GM03348 (cell line): ENCODE results near the gene ZMYND8.
"Not testable (repeated sequence)": the region's sequence is repeated elsewhere in the genome, so short reads cannot be mapped to it uniquely, and the experiment has no call there.

Experiments
- DNase-seq: peaks from one replicate; pipeline ENCODE4 v3.0.0; 2012; ENCODE audit warnings: low spot score

The ZMYND8 gene

GRCh38 chr20:47285189-47285588, 71.3 kb downstream of the ZMYND8 start:
- no peak for DNase-seq

- no peak for DNase-seq
Observed at GRCh38 chr20:47284373-47284772, 72.1 kb downstream of the ZMYND8 start.

GRCh38 chr20:47283411-47283810, 73.1 kb downstream of the ZMYND8 start:
- DNase-seq = no peak

- no peak for DNase-seq
Observed at GRCh38 chr20:47282864-47283263, 73.6 kb downstream of the ZMYND8 start.

GRCh38 chr20:47281376-47281775, 75.1 kb downstream of the ZMYND8 start:
- no peak for DNase-seq

- no peak for DNase-seq
Observed at GRCh38 chr20:47280668-47281067, 75.8 kb downstream of the ZMYND8 start.

GRCh38 chr20:47280228-47280627, 76.3 kb downstream of the ZMYND8 start:
- no peak for DNase-seq

GRCh38 chr20:47278907-47279348, 77.6 kb downstream of the ZMYND8 start:
- no peak for DNase-seq

- not testable (repeated sequence) for DNase-seq
Observed at GRCh38 chr20:47277535-47277872, 79.0 kb downstream of the ZMYND8 start.

- DNase-seq = peak; percentile 56
Observed at GRCh38 chr20:47276851-47277534, 79.5 kb downstream of the ZMYND8 start.

- no peak for DNase-seq
Observed at GRCh38 chr20:47276251-47276650, 80.2 kb downstream of the ZMYND8 start.

- DNase-seq = no peak
Observed at GRCh38 chr20:47275548-47275947, 81.0 kb downstream of the ZMYND8 start.

GRCh38 chr20:47274401-47275108, 81.9 kb downstream of the ZMYND8 start:
- DNase-seq = peak; percentile 91

- DNase-seq = no peak
Observed at GRCh38 chr20:47273591-47274235, 82.8 kb downstream of the ZMYND8 start.

- peak; percentile 77 for DNase-seq
Observed at GRCh38 chr20:47272893-47273590, 83.5 kb downstream of the ZMYND8 start.

GRCh38 chr20:47271046-47271615, 85.4 kb downstream of the ZMYND8 start:
- DNase-seq = no peak

GRCh38 chr20:47269309-47270165, 87.0 kb downstream of the ZMYND8 start:
- peak; percentile 27 for DNase-seq

- no peak for DNase-seq
Observed at GRCh38 chr20:47267621-47268020, 88.9 kb downstream of the ZMYND8 start.

- DNase-seq = no peak
Observed at GRCh38 chr20:47266847-47267515, 89.5 kb downstream of the ZMYND8 start.

- DNase-seq = no peak
Observed at GRCh38 chr20:47265984-47266383, 90.5 kb downstream of the ZMYND8 start.

GRCh38 chr20:47265214-47265613, 91.3 kb downstream of the ZMYND8 start:
- DNase-seq = no peak
